ENCODE results near the gene RGS14. TPM values are rescaled to one million over a fixed set of nuclear protein-coding genes. Genes with fewer than 3 reads are reported as not detected.

RGS14 gene
- total and polyA plus RNA-seq, 2 donors (not counting 3 experiments of a cell fraction or from before 2014, with no cell fraction given): 4.3 to 7.3 TPM

- no peak overlapping the region for H3K27ac ChIP-seq (ENCODE audit: insufficient read depth, low read depth, low read length)
- intact Hi-C loops (cut with micrococcal nuclease) (no loop called here), dilution Hi-C loops (cut with MboI; ENCODE audit: extremely low pct_ligation_motif_present, low sequenced_read_pairs) (no loop called here)
- no peaks in the 10 kb centered on the region for H4K20me1 ChIP-seq (replicated peaks; ENCODE audit: control insufficient read depth, extremely low read depth, insufficient read depth, low read length)
- BruUV-seq (replicated peaks): no TSS peak
- no peaks in the 10 kb centered on the region for H3K9me3 ChIP-seq (replicated peaks; ENCODE audit: control insufficient read depth, insufficient read depth, low read length)
- TF ChIP-seq MYC (IDR thresholded peaks at IDR 0.05; ENCODE audit: low read depth, low read length) (no peak), JUN (IDR thresholded peaks at IDR 0.05; ENCODE audit: borderline replicate concordance, insufficient read depth, insufficient read length, low read depth) (no peak), FOS (IDR thresholded peaks at IDR 0.05; ENCODE audit: borderline replicate concordance, insufficient read depth, low read length) (no peak), MAX (IDR thresholded peaks at IDR 0.05; ENCODE audit: insufficient read depth, insufficient read length) (no peak), GATA2 (IDR thresholded peaks at IDR 0.05; ENCODE audit: insufficient read depth, insufficient read length, low read depth, low read length) (no peak), POLR2AphosphoS5 (IDR thresholded peaks at IDR 0.05; ENCODE audit: insufficient read depth, low read depth, low read length) (no peak), POLR2A (IDR thresholded peaks at IDR 0.05; ENCODE audit: low read depth, low read length) (no peak), EZH2 (IDR thresholded peaks at IDR 0.05; ENCODE audit: borderline replicate concordance, low read depth, low read length, severe bottlenecking) (no peak), CTCF (IDR thresholded peaks at IDR 0.05; ENCODE audit: extremely low read depth in 1 of 2, insufficient read depth in 1 of 2, low read depth in 1 of 2, low read length in 2 of 2) (no peak)
- no peak overlapping the region for H3K4me2 ChIP-seq (ENCODE audit: insufficient read depth, low read length)
- H3K36me3 ChIP-seq (ENCODE audit: control insufficient read depth in 2 of 2, extremely low read depth in 1 of 2, insufficient read depth in 2 of 2, low read length in 2 of 2): no peaks in the 10 kb centered on the region
- H3K4me3 ChIP-seq (replicated peaks in 1 of 3; ENCODE audit: insufficient read depth in 1 of 3, low read depth in 1 of 3, low read length in 3 of 3): no peak overlapping the region
- ChIA-PET POLR2A (no interaction called here), CTCF (interaction anchor here (1.1 kb wide), 1 partner anchor 17 kb away, joined by 3 read pairs; no protein-coding TSS in a partner anchor)
- DNase-seq (ENCODE audit: low read depth, low spot score) (no peak), FAIRE-seq (no peak)
- H3K27me3 ChIP-seq (ENCODE audit: control insufficient read depth in 2 of 2, insufficient read depth in 2 of 2, low read length in 2 of 2): peaks cover 0 to 4% of the 10 kb centered on the region in 2 experiments
- no peaks in the 10 kb centered on the region for H3K9me1 ChIP-seq (replicated peaks; ENCODE audit: control insufficient read depth, extremely low read depth, insufficient read depth, low read length)
- H3K79me2 ChIP-seq (ENCODE audit: control insufficient read depth, insufficient read depth, low read length): no peaks in the 10 kb centered on the region
- H3K4me1 ChIP-seq (ENCODE audit: control insufficient read depth, extremely low read depth, insufficient read depth, low read length): no peaks in the 10 kb centered on the region
- no peak overlapping the region for H2AFZ ChIP-seq (ENCODE audit: low read depth, low read length)
- no peak overlapping the region for H3K9ac ChIP-seq (replicated peaks; ENCODE audit: extremely low read depth, insufficient read depth, low read length)
These were observed 28.0 kb downstream of the RGS14 start for GRCh38 chr5:177385720-177386119.
